KG1 (cell line): ENCODE results near the gene LXN.
"Not testable (repeated sequence)": the region's sequence is repeated elsewhere in the genome, so short reads cannot be mapped to it uniquely, and the experiment has no call there.

Source experiments
- DNase-seq: peaks from one replicate; lab custom pipeline; 2025; lab: John Stamatoyannopoulos, UW

The LXN gene

GRCh38 chr3:158672215-158673176 is at the start of gene LXN:
Gene LXN, minus strand, starts transcription at chr3:158672648. Its CDS starts 170 bp downstream, at chr3:158672478.
- peak; percentile 34 for DNase-seq

- DNase-seq = no peak
Measured at GRCh38 chr3:158722108-158722507, 49.7 kb upstream of the LXN start.

GRCh38 chr3:158718490-158719170 is 46.2 kb upstream of the LXN start:
- DNase-seq = no peak

- no peak for DNase-seq
Measured at GRCh38 chr3:158717576-158717975, 45.1 kb upstream of the LXN start.

- no peak for DNase-seq
Measured at GRCh38 chr3:158713094-158713499, 40.6 kb upstream of the LXN start.

- DNase-seq = no peak
Measured at GRCh38 chr3:158712443-158712842, 40.0 kb upstream of the LXN start.

- DNase-seq = no peak
Measured at GRCh38 chr3:158711886-158712285, 39.4 kb upstream of the LXN start.

- no peak for DNase-seq
Measured at GRCh38 chr3:158710601-158711000, 38.2 kb upstream of the LXN start.

GRCh38 chr3:158709666-158710083 is 37.2 kb upstream of the LXN start:
- DNase-seq = no peak

- DNase-seq = no peak
Measured at GRCh38 chr3:158703566-158703965, 31.1 kb upstream of the LXN start.

- DNase-seq = no peak
Measured at GRCh38 chr3:158702815-158703481, 30.5 kb upstream of the LXN start.

- no peak for DNase-seq
Measured at GRCh38 chr3:158701420-158702065, 29.1 kb upstream of the LXN start.

GRCh38 chr3:158700559-158700958 is 28.1 kb upstream of the LXN start:
- no peak for DNase-seq

- no peak for DNase-seq
Measured at GRCh38 chr3:158696618-158697017, 24.2 kb upstream of the LXN start.

GRCh38 chr3:158693866-158694456 is 21.5 kb upstream of the LXN start:
- DNase-seq = not testable (repeated sequence)

- no peak for DNase-seq
Measured at GRCh38 chr3:158685159-158685558, 12.7 kb upstream of the LXN start.

- no peak for DNase-seq
Measured at GRCh38 chr3:158683230-158683962, 10.9 kb upstream of the LXN start.

GRCh38 chr3:158680861-158681260 is 8.4 kb upstream of the LXN start:
- DNase-seq = no peak

- no peak for DNase-seq
Measured at GRCh38 chr3:158679547-158680000, 7.1 kb upstream of the LXN start.

GRCh38 chr3:158678687-158679086 is 6.2 kb upstream of the LXN start:
- DNase-seq = no peak

GRCh38 chr3:158671821-158672214 is 630 bp downstream of the LXN start:
- no peak for DNase-seq
